Measurements from ENCODE around the gene FBN1.

Gene FBN1

DNA sequence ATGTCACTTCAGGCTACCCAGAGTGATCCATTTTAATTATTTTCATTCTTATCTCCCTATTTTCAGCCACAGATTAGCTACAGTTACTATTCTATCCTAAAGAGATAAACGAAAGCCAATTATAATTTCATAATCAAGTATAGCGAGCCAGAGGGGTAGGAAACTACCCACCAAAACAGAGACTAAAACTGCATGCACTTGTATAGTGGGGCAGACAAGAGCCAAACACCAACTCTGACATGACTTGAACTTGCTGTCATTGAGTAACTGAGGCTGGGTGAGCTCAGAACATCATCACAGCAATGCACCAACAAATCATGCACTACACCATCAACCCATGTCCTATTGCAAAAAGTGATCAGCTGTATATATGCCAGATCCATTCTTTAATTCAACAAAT is 64.8 kb downstream of the FBN1 start:
- no peak for DNase-seq (ENCODE audit: low read depth)

DNA sequence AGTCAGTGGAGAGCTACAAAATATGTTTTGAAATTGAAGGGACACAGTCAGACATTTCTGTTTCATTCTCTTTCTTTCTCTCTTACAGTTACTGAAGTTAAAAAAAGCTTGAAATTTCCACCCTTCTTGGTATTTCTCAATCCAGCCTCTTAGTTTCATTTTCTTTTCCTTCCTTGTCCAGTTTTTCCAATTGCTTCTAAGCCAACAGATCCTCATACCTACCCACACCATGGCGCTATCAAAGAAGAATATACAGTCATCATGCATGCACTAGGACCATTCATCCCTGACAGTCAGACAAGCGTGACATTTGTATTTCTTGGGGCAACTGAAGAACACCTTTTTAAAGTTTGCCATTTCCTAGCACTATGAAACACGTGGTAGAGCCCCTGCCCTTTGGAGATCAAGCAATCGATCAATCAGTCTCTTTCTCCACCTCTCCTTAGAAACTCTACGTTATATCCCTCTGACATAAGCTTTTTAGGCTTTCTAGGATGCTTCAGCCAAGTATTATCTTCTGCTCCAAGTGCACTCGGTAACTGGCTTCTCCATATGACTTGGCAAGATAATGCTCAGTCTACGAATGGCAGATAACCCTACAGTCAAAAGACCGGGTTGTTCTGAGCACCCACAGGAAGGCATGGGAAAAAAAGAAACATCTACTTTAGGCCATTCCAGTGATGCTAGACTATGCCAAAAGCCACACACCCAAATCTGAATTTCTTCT is 65.4 kb downstream of the FBN1 start:
- DNase-seq (ENCODE audit: low read depth): no peak

DNA sequence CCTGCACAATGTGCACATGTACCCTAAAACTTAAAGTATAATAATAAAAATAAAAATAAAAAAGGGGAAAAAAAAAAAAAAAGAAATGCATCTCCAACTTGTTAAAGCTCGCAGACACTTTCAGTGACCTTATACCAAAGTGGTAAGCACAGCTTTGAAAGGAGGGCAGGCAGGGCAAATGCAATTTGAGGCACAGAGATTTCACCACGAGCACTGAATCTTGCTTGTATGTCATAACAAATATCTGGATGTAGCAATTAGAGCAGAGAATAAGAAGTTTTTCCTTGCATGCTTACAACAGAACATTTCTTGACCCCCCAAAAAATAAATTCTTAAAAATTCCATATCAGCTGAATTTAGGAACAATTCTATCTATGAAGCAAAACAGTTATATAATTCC is 66.5 kb downstream of the FBN1 start:
- DNase-seq (ENCODE audit: low read depth): no peak

GRCh38 chr15:48577469-48577868 is 68.0 kb downstream of the FBN1 start:
- no peak for DNase-seq (ENCODE audit: low read depth)

- DNase-seq (ENCODE audit: low read depth): no peak
Observed at GRCh38 chr15:48574187-48574586, 71.3 kb downstream of the FBN1 start.

- no peak for DNase-seq (ENCODE audit: low read depth)
Observed at GRCh38 chr15:48573780-48574179, 71.7 kb downstream of the FBN1 start.

DNA sequence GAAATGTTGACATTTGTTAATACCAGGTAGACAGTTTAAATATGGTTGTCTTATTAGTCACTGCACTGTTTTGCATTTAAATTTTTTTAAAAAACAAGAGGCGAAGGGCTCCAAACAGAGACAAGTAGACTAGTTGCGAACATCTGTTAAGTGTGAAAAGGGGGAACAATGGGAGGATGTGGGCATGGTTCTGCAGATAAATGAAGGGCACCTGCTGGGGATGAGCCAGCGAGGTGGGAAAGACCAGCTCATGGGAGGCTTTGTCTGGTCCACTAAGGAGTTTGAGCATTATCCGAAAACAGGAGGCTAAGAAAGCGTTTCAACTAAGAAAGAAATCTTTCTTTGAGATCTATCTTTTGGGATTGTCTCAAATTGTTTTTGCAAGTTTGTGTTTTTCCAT is 72.7 kb downstream of the FBN1 start:
- DNase-seq (ENCODE audit: low read depth): no peak

- DNase-seq (ENCODE audit: low read depth): no peak
Observed at GRCh38 chr15:48571510-48571909, 74.0 kb downstream of the FBN1 start.

- DNase-seq (ENCODE audit: low read depth): no peak
Observed at GRCh38 chr15:48570822-48571221, 74.7 kb downstream of the FBN1 start.

DNA sequence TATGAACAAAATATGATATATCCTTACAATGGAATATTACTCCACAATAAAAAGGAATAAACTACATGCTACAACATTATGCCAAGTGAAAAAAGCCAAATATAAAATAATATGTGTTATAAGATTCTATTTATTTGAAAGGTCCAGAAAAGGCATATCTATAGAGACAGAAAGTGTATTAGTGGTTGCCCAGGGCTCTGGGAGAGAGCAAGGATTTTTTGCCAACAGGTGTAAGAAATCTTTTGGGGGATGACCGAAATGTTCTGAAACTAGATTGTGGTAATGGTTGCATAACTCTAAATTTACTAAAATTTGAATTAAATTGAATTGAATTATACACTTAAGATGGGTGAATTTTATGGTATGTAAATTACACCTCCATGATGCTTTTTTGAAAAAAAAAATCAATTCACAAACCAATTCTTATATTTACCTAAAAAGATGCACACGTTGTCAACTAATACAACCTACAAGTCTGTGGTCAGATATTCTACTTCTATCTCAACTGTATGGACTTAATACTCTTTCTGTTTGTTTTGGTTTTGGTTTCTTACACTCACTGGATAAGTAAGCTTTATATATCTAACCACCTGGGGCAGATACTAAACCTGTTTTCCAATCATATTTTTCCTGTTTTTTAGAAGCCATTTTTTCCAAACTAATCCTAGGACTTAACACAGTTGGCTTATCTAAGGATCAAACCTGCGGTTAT is 75.8 kb downstream of the FBN1 start:
- no peak for DNase-seq (ENCODE audit: low read depth)

GRCh38 chr15:48566668-48567067 is 78.8 kb downstream of the FBN1 start:
- DNase-seq (ENCODE audit: low read depth): peak; percentile 48

DNA sequence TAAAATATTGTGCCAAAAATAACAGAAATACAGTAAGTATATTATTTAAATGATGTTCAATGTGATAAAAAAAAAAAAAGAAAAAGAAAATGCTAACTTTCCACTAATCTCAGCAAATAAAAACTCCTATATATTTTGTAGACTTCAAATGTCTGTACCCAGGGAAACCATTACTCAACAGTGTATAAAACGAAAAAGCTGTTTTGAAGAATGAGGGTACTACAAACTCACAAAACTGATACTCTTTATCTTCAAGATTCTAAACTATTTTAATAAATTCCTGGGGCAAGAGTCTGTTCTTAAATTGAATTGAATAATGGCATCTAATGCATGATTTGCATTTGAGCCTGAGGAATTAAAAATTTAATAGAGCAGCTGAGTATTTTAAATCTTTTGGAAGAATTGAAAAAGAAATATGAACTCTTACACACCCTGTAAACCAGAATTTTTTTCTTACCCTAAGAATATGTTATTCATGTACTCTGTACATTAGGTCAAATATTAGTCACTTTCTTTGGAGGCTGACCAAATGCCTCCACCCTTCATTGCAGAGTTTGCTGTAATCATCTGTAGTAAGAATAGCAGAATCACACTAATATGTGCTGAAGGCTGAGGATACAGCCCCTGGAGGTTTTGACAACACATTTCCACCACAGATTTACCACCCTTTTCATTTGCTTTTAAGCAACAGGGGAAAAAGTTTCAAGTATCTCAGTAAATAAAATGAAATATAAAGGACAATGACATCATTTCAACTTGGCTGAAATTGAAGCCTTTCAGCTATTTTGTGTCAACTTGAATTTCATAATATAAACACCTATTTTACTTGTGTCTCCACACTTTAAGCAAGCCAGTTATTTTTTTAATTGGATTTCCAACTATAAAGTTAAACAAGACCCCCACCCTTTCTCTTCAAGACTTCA is 79.7 kb downstream of the FBN1 start:
- peak; percentile 90 for DNase-seq (ENCODE audit: low read depth)

GRCh38 chr15:48564690-48565089 is 80.8 kb downstream of the FBN1 start:
- DNase-seq (ENCODE audit: low read depth): no peak

DNA sequence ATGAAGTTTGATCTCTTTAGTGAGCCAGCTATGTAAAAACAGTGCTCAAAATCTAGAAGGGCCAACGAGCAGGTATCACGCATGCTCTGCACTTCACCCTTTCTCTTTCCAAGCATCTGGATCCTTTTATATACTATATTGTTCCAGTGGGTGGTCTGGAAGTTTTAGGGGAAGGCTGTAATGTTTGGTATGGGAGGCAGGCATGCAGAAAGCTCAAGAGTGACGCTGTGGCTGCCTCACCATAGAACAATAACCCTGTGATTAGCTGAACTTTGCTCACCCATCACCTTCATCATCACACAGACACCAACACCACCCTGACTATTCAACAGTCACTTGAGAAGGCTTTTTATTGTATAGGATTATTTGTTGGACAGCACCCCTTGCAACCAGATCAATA is 81.6 kb downstream of the FBN1 start:
- DNase-seq (ENCODE audit: low read depth): no peak

DNA sequence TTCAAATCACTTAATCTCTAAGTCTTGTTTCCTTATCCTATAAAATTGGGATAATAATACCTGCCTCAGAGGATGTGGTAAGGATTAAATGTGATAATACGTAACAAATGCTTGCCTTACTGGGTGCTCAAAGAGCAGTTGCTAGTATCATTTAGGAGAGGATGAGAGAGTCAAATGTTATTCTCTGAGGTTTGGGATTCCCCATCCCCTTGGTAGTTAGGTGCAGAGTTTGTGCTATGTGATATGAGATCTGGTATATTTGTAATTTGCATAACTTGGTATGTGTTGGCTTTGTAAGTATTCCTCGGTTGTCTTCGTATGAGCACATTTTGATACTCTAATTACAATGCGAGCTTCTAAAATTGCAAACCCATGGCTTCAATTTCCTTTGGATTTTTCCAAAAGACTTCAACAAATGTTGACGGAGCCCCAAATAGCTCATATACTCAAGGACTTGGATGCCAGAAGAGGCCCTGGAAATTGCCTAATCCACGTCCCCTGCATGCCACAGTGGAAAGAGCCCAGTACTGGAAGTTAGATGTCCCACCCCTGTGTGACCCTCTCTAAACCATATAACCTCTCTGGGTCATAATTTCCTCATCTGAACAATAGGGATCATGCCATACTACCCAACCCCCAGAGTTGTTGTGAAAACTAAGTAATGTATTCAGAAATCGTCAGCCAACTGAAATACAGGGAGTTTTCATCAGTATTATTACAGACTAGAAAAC is 85.0 kb downstream of the FBN1 start:
- no peak for DNase-seq (ENCODE audit: low read depth)

GRCh38 chr15:48559285-48559684 is 86.2 kb downstream of the FBN1 start:
- peak; percentile 79 for DNase-seq (ENCODE audit: low read depth)

- DNase-seq (ENCODE audit: low read depth): no peak
Observed at GRCh38 chr15:48558226-48558625, 87.3 kb downstream of the FBN1 start.

GRCh38 chr15:48557335-48557734 is 88.2 kb downstream of the FBN1 start:
- no peak for DNase-seq (ENCODE audit: low read depth)

- peak; percentile 45 for DNase-seq (ENCODE audit: low read depth)
Observed at GRCh38 chr15:48556159-48556897, 89.2 kb downstream of the FBN1 start.

GRCh38 chr15:48555241-48555881 is 90.1 kb downstream of the FBN1 start:
- DNase-seq (ENCODE audit: low read depth): peak; percentile 92

DNA sequence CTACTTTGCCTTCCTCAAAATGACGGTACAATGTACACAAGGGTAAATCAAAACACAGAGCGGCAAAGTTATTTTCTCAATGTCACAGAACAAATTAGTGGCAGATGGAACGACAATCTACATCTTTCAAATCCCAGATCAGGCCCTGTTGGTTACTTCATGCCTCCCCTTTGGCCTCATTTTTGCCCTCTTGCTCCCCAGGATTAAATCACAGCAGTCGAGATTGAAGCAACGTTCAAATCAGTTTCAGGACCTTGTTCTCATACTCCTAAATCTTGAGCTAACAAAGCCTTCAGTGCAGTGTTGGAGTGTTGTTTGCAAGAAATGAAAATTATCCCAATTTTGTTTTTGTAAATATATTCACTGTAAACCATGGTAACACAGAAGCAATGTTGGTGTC is 91.4 kb downstream of the FBN1 start:
- no peak for DNase-seq (ENCODE audit: low read depth)

Data from ELR (cell line).